PC-3 (cell line): Measurements from ENCODE around the gene SLC35F1. TPM values are rescaled to one million over a fixed set of nuclear protein-coding genes. Genes with fewer than 3 reads are reported as not detected.

Experiments used
- ATAC-seq: fragments of 200-7000 bp; cut with Tn5 transposase; 2 replicates; pipeline ENCODE4 v1.9.1; 2020; ENCODE audit warnings: mild to moderate bottlenecking, moderate library complexity
- BruUV-seq: library from RNA; stranded (reverse); fragments of 400-500 nt; replicated peaks from 2 replicates; lab custom pipeline; 2021; lab: Mats Ljungman, UMichigan
- CTCF ChIA-PET: fragments of 300-600 bp; sonication (Branson Sonifier 250); formaldehyde crosslinking; loops from one replicate; lab custom pipeline; 2022; ENCODE audit warnings: antibody characterized with exemption; lab: Charles Lee
- POLR2A ChIA-PET: fragments of 300-600 bp; sonication (Branson Sonifier 250); formaldehyde crosslinking; loops from one replicate; lab custom pipeline; 2022; ENCODE audit warnings: antibody characterized with exemption; ENCODE audit not compliant: unreplicated experiment; lab: Charles Lee
- DNase-seq: peaks from one replicate; pipeline ENCODE4 v3.0.0-alpha.2; 2015
- H2AFZ ChIP-seq: fragments of 300-600 bp; sonication (generic); 2 replicates; pipeline ENCODE4 v1.6.0; 2016; ENCODE audit warnings: antibody characterized with exemption, low read length
- H3F3A ChIP-seq: fragments of 300-600 bp; sonication (generic); one replicate; pipeline ENCODE4 v1.6.0; 2017; ENCODE audit warnings: antibody characterized with exemption, low read length, control low read depth, mild to moderate bottlenecking; ENCODE audit not compliant: unreplicated experiment
- H3K27ac ChIP-seq: fragments of 300-600 bp; sonication (generic); 2 replicates; pipeline ENCODE4 v1.5.1; 2016; ENCODE audit warnings: mild to moderate bottlenecking, low read length
- H3K27me3 ChIP-seq: fragments of 300-600 bp; sonication (generic); 2 replicates; pipeline ENCODE4 v1.6.1; 2016; ENCODE audit warnings: low read length, mixed read lengths
- H3K36me3 ChIP-seq: fragments of 300-600 bp; sonication (generic); 2 replicates; pipeline ENCODE4 v1.6.1; 2016; ENCODE audit warnings: low read depth, mixed run types, low read length, mixed read lengths
- H3K4me1 ChIP-seq: fragments of 300-600 bp; sonication (generic); 2 replicates; pipeline ENCODE4 v1.5.1; 2016; ENCODE audit warnings: low read length; ENCODE audit not compliant: insufficient read depth
- H3K4me2 ChIP-seq: fragments of 300-600 bp; sonication (generic); 2 replicates; pipeline ENCODE4 v1.6.0; 2016; ENCODE audit warnings: low read length
- H3K4me3 ChIP-seq: fragments of 300-600 bp; sonication (generic); 2 replicates; pipeline ENCODE4 v1.5.1; 2016; ENCODE audit warnings: mild to moderate bottlenecking, low read length, mixed read lengths
- H3K79me2 ChIP-seq: fragments of 300-600 bp; sonication (generic); 2 replicates; pipeline ENCODE4 v1.6.1; 2017; ENCODE audit warnings: low read length, mixed read lengths
- H3K9ac ChIP-seq: fragments of 300-600 bp; sonication (generic); 2 replicates; pipeline ENCODE4 v1.6.0; 2016; ENCODE audit warnings: mild to moderate bottlenecking, low read length
- H3K9me2 ChIP-seq: fragments of 300-600 bp; sonication (generic); replicated peaks from 2 replicates; pipeline ENCODE4 v1.6.1; 2016; ENCODE audit warnings: mixed run types, low read length, mixed read lengths
- H3K9me3 ChIP-seq: fragments of 300-600 bp; sonication (generic); 2 replicates; pipeline ENCODE4 v1.6.1; 2016; ENCODE audit warnings: low read length, mixed read lengths
- H4K20me1 ChIP-seq: fragments of 300-600 bp; sonication (generic); 2 replicates; pipeline ENCODE4 v1.6.1; 2016; ENCODE audit warnings: low read length, mixed read lengths
- CTCF ChIP-seq: fragments of 300-600 bp; sonication (generic); conservative IDR thresholded peaks from 2 replicates; pipeline ENCODE4 v1.5.1; 2017; ENCODE audit warnings: antibody characterized with exemption, low read depth, mild to moderate bottlenecking, low read length
- EZH2 ChIP-seq: fragments of 300-600 bp; sonication (generic); IDR thresholded peaks from one replicate; pipeline ENCODE4 v1.6.1; 2017; ENCODE audit warnings: antibody characterized with exemption, mild to moderate bottlenecking, low read length; ENCODE audit not compliant: unreplicated experiment
- EZH2phosphoT487 ChIP-seq: fragments of 300-600 bp; sonication (generic); IDR thresholded peaks from 2 replicates; pipeline ENCODE4 v1.6.1; 2018; ENCODE audit warnings: mild to moderate bottlenecking, antibody characterized with exemption, low read length, borderline replicate concordance
- intact Hi-C: fragments of 100-400 bp; cut with micrococcal nuclease; formaldehyde crosslinking; loops from 2 replicates; pipeline ENCODE4 v1.9.0; 2023
- total RNA-seq: library from RNA; depleted of rRNA; stranded (reverse); fragments of >200 nt; gene quantifications from 2 replicates; pipeline ENCODE4 v1.2.3, GENCODE V29; 2014

Gene SLC35F1
- total RNA-seq, 1 experiment from 2014 or later, result not detected

GRCh38 chr6:118187568-118188164 lies 280.6 kb downstream of the SLC35F1 start:
- no TSS peak for BruUV-seq
- no peak overlapping the region for H3K9ac ChIP-seq
- POLR2A ChIA-PET, result no interaction called here
- H3K4me2 ChIP-seq, result no peak overlapping the region
- H3K4me3 ChIP-seq, result no peak overlapping the region
- H3K27ac ChIP-seq, result no peak overlapping the region
- H3K79me2 ChIP-seq, result no peaks in the 10 kb centered on the region
- intact Hi-C loops, result no loop called here
- CTCF ChIA-PET, result no interaction called here
- no peak for DNase-seq
- no peaks in the 10 kb centered on the region for H3K36me3 ChIP-seq
- no peaks in the 10 kb centered on the region for H3K9me2 ChIP-seq
- no peaks in the 10 kb centered on the region for H3K4me1 ChIP-seq
- no peak for TF ChIP-seq CTCF
- TF ChIP-seq EZH2phosphoT487, result no peak
- no peak for TF ChIP-seq EZH2
- no peaks in the 10 kb centered on the region for H3K9me3 ChIP-seq
- no peak overlapping the region for H2AFZ ChIP-seq
- no peaks in the 10 kb centered on the region for H4K20me1 ChIP-seq
- no peaks in the 10 kb centered on the region for H3K27me3 ChIP-seq
- no peak for ATAC-seq
- H3F3A ChIP-seq, result no peaks in the 10 kb centered on the region

- no peak for TF ChIP-seq CTCF
- TF ChIP-seq EZH2phosphoT487, result no peak
- no peak for TF ChIP-seq EZH2
- no peaks in the 10 kb centered on the region for H3K27me3 ChIP-seq
- ATAC-seq (no peak), DNase-seq (no peak)
- no peaks in the 10 kb centered on the region for H3F3A ChIP-seq
- no peak overlapping the region for H3K27ac ChIP-seq
- H2AFZ ChIP-seq, result no peak overlapping the region
- H3K4me3 ChIP-seq, result no peak overlapping the region
- no peak overlapping the region for H3K9ac ChIP-seq
- BruUV-seq, result no TSS peak
- POLR2A ChIA-PET, result no interaction called here
- CTCF ChIA-PET, result no interaction called here
- no peaks in the 10 kb centered on the region for H3K36me3 ChIP-seq
- no peaks in the 10 kb centered on the region for H4K20me1 ChIP-seq
- H3K9me2 ChIP-seq, result no peaks in the 10 kb centered on the region
- intact Hi-C loops, result no loop called here
- no peak overlapping the region for H3K4me2 ChIP-seq
- no peaks in the 10 kb centered on the region for H3K79me2 ChIP-seq
- no peaks in the 10 kb centered on the region for H3K9me3 ChIP-seq
- no peaks in the 10 kb centered on the region for H3K4me1 ChIP-seq
These were observed 281.5 kb downstream of the SLC35F1 start for GRCh38 chr6:118188561-118188960.

GRCh38 chr6:118197539-118197938 lies 290.5 kb downstream of the SLC35F1 start:
- Histone ChIP-seq H3K4me3 (no peak overlapping the region), H3K27ac (no peak overlapping the region), H2AFZ (no peak overlapping the region), H3K9me3 (no peaks in the 10 kb centered on the region), H3K9me2 (no peaks in the 10 kb centered on the region), H4K20me1 (no peaks in the 10 kb centered on the region), H3K79me2 (no peaks in the 10 kb centered on the region), H3F3A (no peaks in the 10 kb centered on the region), H3K36me3 (no peaks in the 10 kb centered on the region), H3K27me3 (no peaks in the 10 kb centered on the region), H3K4me1 (no peaks in the 10 kb centered on the region), H3K4me2 (no peak overlapping the region), H3K9ac (no peak overlapping the region)
- DNase-seq (no peak), ATAC-seq (no peak)
- CTCF ChIA-PET, result interaction anchor here (0.6 kb wide), 1 partner anchor 376 kb away, joined by 3 read pairs; no protein-coding TSS in a partner anchor
- intact Hi-C loops, result no loop called here
- no TSS peak for BruUV-seq
- POLR2A ChIA-PET, result no interaction called here
- TF ChIP-seq EZH2phosphoT487, result no peak
- TF ChIP-seq EZH2, result no peak
- no peak for TF ChIP-seq CTCF
